COR-L47 (cell line): ENCODE data around the gene PFN3.
"Not testable (repeated sequence)": the region's sequence is repeated elsewhere in the genome, so short reads cannot be mapped to it uniquely, and the experiment has no call there.

Experiments used
- DNase-seq: peaks from one replicate; lab custom pipeline; 2025; lab: John Stamatoyannopoulos, UW

The PFN3 gene

GRCh38 chr5:177393206-177393765 lies 7.2 kb downstream of the PFN3 start:
- DNase-seq: no peak

GRCh38 chr5:177392765-177393164 lies 7.7 kb downstream of the PFN3 start:
- no peak for DNase-seq

- DNase-seq: peak; percentile 81
Observed at GRCh38 chr5:177390363-177391300, 9.8 kb downstream of the PFN3 start.

GRCh38 chr5:177389241-177390169 lies 11.0 kb downstream of the PFN3 start:
- no peak for DNase-seq

- no peak for DNase-seq
Observed at GRCh38 chr5:177388521-177389052, 11.9 kb downstream of the PFN3 start.

- DNase-seq: no peak
Observed at GRCh38 chr5:177387405-177387804, 13.1 kb downstream of the PFN3 start.

GRCh38 chr5:177386542-177386941 lies 13.9 kb downstream of the PFN3 start:
- DNase-seq: no peak

GRCh38 chr5:177385720-177386119 lies 14.7 kb downstream of the PFN3 start:
- no peak for DNase-seq

GRCh38 chr5:177384134-177384533 lies 16.3 kb downstream of the PFN3 start, which contains the start of gene SLC34A1:
TSS of gene SLC34A1 (plus strand) at chr5:177384434. CDS start at chr5:177385742, 1,308 bp downstream.
- no peak for DNase-seq

- DNase-seq: no peak
Observed at GRCh38 chr5:177383181-177383580, 17.3 kb downstream of the PFN3 start.

- DNase-seq: peak; percentile 57
Observed at GRCh38 chr5:177382423-177383029, 17.9 kb downstream of the PFN3 start.

GRCh38 chr5:177380805-177381126 lies 19.7 kb downstream of the PFN3 start:
- no peak for DNase-seq

- no peak for DNase-seq
Observed at GRCh38 chr5:177378884-177379883, 21.3 kb downstream of the PFN3 start.

GRCh38 chr5:177377851-177378776 lies 22.3 kb downstream of the PFN3 start:
- no peak for DNase-seq

GRCh38 chr5:177376107-177376506 lies 24.4 kb downstream of the PFN3 start:
- DNase-seq: no peak

GRCh38 chr5:177375516-177375915 lies 24.9 kb downstream of the PFN3 start:
- not testable (repeated sequence) for DNase-seq

- DNase-seq: no peak
Observed at GRCh38 chr5:177374211-177374610, 26.2 kb downstream of the PFN3 start.

- no peak for DNase-seq
Observed at GRCh38 chr5:177373806-177374205, 26.7 kb downstream of the PFN3 start.

GRCh38 chr5:177372910-177373309 lies 27.6 kb downstream of the PFN3 start:
- DNase-seq: no peak
